ENCODE results near the gene TNFSF13. TPM values are rescaled to one million over a fixed set of nuclear protein-coding genes. Genes with fewer than 3 reads are reported as not detected.

TNFSF13 gene
- total and polyA plus RNA-seq, 2 of the 8 experiments (the other 6 are each of a cell fraction or from before 2014, with no cell fraction given): 2.1 to 2.6 TPM

GRCh38 chr17:7551396-7551795 is 7.2 kb upstream of the TNFSF13 start:
- peaks cover 0 to 8% (median 5%) of the 10 kb centered on the region in 4 experiments; a peak in 4 of 7 replicates for H3K4me1 ChIP-seq (replicated peaks in 1 of 4; ENCODE audit: control insufficient read depth in 3 of 4, insufficient read depth in 4 of 4, low read length in 3 of 4)
- POLR2A ChIA-PET (ENCODE audit: partially characterized antibody): interaction anchor here (1.2 to 37.5 kb wide), 4 partner anchors 9 to 66 kb away, joined by 3 to 1144 read pairs (median 4); partner anchors contain the start of genes CD68, MPDU1 and SOX15
- no peak overlapping the region for H3K27ac ChIP-seq (ENCODE audit: low read depth, low read length)
- no peak overlapping the region for H3K4me2 ChIP-seq (ENCODE audit: insufficient read depth in 1 of 2, low read depth in 2 of 2, low read length in 2 of 2)
- peaks cover 0 to 5% (median 3%) of the 10 kb centered on the region in 4 experiments; a peak in 4 of 7 replicates for H3K27me3 ChIP-seq (replicated peaks in 1 of 4; ENCODE audit: control insufficient read depth in 3 of 4, extremely low read depth in 1 of 4, insufficient read depth in 3 of 4, low read length in 3 of 4)
- H2BK12ac ChIP-seq (ENCODE audit: low read depth, low read length): no peak overlapping the region
- H3K79me2 ChIP-seq (ENCODE audit: control insufficient read depth in 1 of 2, insufficient read depth in 2 of 2, low read length in 2 of 2): no peaks in the 10 kb centered on the region
- WGBS, 2 experiments (ENCODE audit: extremely low coverage in 1 of 2, insufficient coverage in 1 of 2, insufficient read length in 1 of 2, insufficient replicate concordance in 2 of 2, low coverage in 1 of 2, low lambda C conversion rate in 2 of 2, missing lambda C conversion rate in 1 of 2): 88% methylated on average over 4 of the region's 4 CpGs; no CpG with 5 or more reads in 1 of the 2 experiments
- TF ChIP-seq CBX5 (IDR thresholded peaks at IDR 0.05; ENCODE audit: low read depth, low read length): no peak
- no peak overlapping the region for H2AFZ ChIP-seq (ENCODE audit: low read length)
- FAIRE-seq (no peak), DNase-seq (ENCODE audit: low read depth in 1 of 2, low spot score in 2 of 2) (no peak)
- H3K14ac ChIP-seq (ENCODE audit: insufficient read length): no peak overlapping the region
- no peak overlapping the region for H3K4ac ChIP-seq (replicated peaks; ENCODE audit: insufficient read length, low read depth, low read length)
- H4K20me1 ChIP-seq (replicated peaks in 1 of 2; ENCODE audit: control insufficient read depth in 1 of 2, insufficient read depth in 2 of 2, low read length in 2 of 2): peaks cover 0 to 7% of the 10 kb centered on the region in 2 experiments
- no peak overlapping the region for H2BK20ac ChIP-seq (ENCODE audit: low read length)
- H2BK5ac ChIP-seq (ENCODE audit: low read depth, low read length): no peak overlapping the region
- H3K79me1 ChIP-seq (ENCODE audit: low read depth, low read length): no peaks in the 10 kb centered on the region
- H4K5ac ChIP-seq (ENCODE audit: insufficient read length, low read depth, low read length): no peak overlapping the region
- no peaks in the 10 kb centered on the region for H3K9me3 ChIP-seq (ENCODE audit: insufficient read depth in 2 of 2, low read depth in 1 of 2, low read length in 1 of 2)
- peaks cover 6% of the 10 kb centered on the region; the same call in 1 of the 2 replicates for H3K23me2 ChIP-seq (ENCODE audit: low read depth, low read length)
- H3K56ac ChIP-seq (replicated peaks; ENCODE audit: insufficient read length, low read depth, low read length): no peak overlapping the region
- no peak overlapping the region for H2BK120ac ChIP-seq (replicated peaks; ENCODE audit: low read depth, low read length)
- no peaks in the 10 kb centered on the region for H3K36me3 ChIP-seq (ENCODE audit: control insufficient read depth in 2 of 4, insufficient read depth in 4 of 4, low read length in 3 of 4)
- H3K18ac ChIP-seq (ENCODE audit: extremely low read depth, low read length): no peak overlapping the region
- H2AK5ac ChIP-seq (ENCODE audit: low read depth, low read length): no peak overlapping the region
- H4K91ac ChIP-seq (replicated peaks; ENCODE audit: insufficient read length, low read length): no peak overlapping the region
- no peak overlapping the region for H3K9ac ChIP-seq (replicated peaks in 1 of 4; ENCODE audit: extremely low read depth in 1 of 4, low read depth in 3 of 4, low read length in 3 of 4)
- CTCF ChIA-PET (ENCODE audit: partially characterized antibody): interaction anchor here (2.3 to 12.7 kb wide), 2 partner anchors 9 to 35 kb away, joined by 11 to 251 read pairs; no protein-coding TSS in a partner anchor
- no peak overlapping the region for H4K8ac ChIP-seq (ENCODE audit: extremely low read depth, insufficient read depth, low read length)
- no peak overlapping the region for H3K23ac ChIP-seq (ENCODE audit: insufficient read length)
- no peak overlapping the region for H3K4me3 ChIP-seq (ENCODE audit: extremely low read depth in 1 of 4, insufficient read depth in 2 of 4, low read depth in 3 of 4, low read length in 4 of 4)
- no peak overlapping the region for H2BK15ac ChIP-seq (ENCODE audit: low read length)

All from H1 (cell line).